Measurements from ENCODE around the gene POLD1. TPM values are rescaled to one million over a fixed set of nuclear protein-coding genes. Genes with fewer than 3 reads are reported as not detected.

Gene POLD1
- total RNA-seq, 6 experiments from 2014 or later, result 21.7 to 37.8 (median 33.7) TPM

DNA sequence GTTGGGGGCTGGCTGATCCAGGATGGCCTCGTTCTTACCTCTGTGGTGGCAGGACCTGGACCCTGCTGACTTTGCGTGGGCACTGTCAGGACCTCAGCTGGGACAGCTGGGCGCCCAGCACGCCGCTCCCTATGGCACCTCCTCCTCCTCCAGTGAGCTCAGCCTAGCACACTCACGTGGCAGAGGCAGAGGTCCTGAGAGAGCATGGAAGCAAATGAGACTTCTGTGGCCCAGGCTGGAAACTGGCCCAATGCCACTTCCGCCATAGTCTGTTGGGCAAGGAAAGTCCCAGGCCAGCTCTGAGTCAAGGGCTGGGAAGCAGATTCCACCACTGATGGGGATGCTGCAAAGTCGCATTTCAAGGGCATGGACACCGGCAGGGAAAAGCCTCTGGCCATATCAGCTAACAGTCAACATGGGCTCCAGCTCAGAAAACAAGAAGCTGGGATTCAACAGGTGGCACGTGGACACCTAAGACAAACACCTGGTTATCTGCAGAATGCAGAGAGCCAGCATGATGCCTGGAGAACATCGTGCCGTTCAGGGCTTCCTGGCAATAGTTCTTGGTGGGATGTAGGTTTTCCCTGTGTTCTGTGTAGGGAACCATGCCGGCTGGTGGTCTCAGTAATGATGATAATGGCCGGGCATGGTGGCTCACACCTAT lies 65.2 kb downstream of the POLD1 start:
- H3K27me3 Mint-ChIP-seq (ENCODE audit: insufficient read depth), result peaks cover 12% of the 10 kb centered on the region
- DNase-seq, result no peak
- H3K4me3 Mint-ChIP-seq, result no peak overlapping the region
- no peaks in the 10 kb centered on the region for H3K4me1 Mint-ChIP-seq (ENCODE audit: low read depth)
- TF ChIP-seq, protein P1, sequence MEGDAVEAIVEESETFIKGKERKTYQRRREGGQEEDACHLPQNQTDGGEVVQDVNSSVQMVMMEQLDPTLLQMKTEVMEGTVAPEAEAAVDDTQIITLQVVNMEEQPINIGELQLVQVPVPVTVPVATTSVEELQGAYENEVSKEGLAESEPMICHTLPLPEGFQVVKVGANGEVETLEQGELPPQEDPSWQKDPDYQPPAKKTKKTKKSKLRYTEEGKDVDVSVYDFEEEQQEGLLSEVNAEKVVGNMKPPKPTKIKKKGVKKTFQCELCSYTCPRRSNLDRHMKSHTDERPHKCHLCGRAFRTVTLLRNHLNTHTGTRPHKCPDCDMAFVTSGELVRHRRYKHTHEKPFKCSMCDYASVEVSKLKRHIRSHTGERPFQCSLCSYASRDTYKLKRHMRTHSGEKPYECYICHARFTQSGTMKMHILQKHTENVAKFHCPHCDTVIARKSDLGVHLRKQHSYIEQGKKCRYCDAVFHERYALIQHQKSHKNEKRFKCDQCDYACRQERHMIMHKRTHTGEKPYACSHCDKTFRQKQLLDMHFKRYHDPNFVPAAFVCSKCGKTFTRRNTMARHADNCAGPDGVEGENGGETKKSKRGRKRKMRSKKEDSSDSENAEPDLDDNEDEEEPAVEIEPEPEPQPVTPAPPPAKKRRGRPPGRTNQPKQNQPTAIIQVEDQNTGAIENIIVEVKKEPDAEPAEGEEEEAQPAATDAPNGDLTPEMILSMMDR (IDR thresholded peaks at IDR 0.05), result no peak
- H3K9me3 Mint-ChIP-seq, result peaks cover 4% of the 10 kb centered on the region; the same call in 1 of the 2 replicates
- no peak overlapping the region for H3K27ac Mint-ChIP-seq
- H3K36me3 Mint-ChIP-seq (ENCODE audit: low read depth), result no peaks in the 10 kb centered on the region

DNA sequence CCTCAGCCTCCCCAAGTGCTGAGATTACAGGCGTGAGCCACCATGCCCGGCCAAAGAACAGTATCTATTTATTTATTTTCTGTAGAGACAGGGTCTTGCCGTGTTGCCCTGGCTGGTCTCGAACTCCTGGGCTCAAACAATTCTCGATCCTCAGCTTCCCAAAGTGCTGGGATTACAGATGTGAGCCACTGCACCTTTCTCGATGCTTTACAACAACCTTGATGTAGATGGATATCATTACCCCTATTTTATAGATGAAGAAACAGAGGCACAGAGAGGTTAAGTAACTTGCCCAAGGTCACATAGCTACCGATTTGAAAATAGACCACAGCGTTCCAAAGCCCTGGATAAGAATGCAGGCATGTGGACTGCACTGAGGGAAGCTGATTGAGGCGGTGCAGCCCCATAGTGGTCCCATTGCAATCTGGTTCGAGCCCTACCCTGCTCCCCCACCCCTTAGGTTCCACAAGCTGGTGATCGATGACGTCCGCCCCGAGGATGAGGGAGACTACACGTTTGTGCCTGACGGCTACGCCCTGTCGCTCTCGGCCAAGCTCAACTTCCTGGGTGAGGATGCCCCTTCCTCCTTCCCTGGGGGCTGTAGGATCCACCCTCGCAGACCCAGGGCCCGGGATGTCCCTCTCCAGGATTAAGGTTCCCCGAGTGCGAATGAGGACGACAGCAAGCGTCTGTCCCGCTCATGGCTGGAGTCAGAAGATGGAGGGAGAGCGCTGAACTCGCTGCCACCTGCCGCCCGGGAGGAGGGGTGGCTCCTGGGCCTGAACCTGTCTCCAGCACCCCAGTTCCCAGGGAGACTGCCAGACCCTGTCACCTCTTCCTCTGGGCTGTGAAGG lies 66.4 kb downstream of the POLD1 start:
- Mint-ChIP-seq H3K4me1 (ENCODE audit: low read depth) (no peaks in the 10 kb centered on the region), H3K27me3 (ENCODE audit: insufficient read depth) (peaks cover 14% of the 10 kb centered on the region), H3K4me3 (no peak overlapping the region), H3K27ac (no peak overlapping the region), H3K9me3 (peaks cover 4% of the 10 kb centered on the region; the same call in 1 of the 2 replicates), H3K36me3 (ENCODE audit: low read depth) (no peaks in the 10 kb centered on the region)
- TF ChIP-seq, protein P1 (IDR thresholded peaks at IDR 0.05), result no peak
- no peak for DNase-seq

DNA sequence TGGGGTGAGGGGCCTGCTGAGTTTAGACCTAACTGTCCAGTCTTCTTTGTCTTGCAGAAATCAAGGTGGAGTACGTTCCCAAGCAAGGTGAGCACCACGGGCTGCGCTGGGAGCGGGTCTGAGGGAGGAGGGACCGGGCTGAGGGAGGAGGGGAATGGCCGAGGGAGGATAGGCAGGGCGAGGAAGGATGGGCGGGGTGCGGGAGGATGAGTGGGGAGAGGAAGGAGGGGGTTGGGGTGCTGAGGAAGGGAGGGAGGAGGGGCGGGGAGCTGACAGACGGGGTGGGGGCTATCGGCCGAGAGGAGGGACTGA lies 67.0 kb downstream of the POLD1 start:
- DNase-seq, result no peak
- Mint-ChIP-seq H3K36me3 (ENCODE audit: low read depth) (no peaks in the 10 kb centered on the region), H3K27me3 (ENCODE audit: insufficient read depth) (peaks cover 13% of the 10 kb centered on the region), H3K4me3 (no peak overlapping the region), H3K4me1 (ENCODE audit: low read depth) (no peaks in the 10 kb centered on the region), H3K27ac (no peak overlapping the region), H3K9me3 (peaks cover 4% of the 10 kb centered on the region; the same call in 1 of the 2 replicates)
- TF ChIP-seq, protein P1 (IDR thresholded peaks at IDR 0.05), result no peak

DNA sequence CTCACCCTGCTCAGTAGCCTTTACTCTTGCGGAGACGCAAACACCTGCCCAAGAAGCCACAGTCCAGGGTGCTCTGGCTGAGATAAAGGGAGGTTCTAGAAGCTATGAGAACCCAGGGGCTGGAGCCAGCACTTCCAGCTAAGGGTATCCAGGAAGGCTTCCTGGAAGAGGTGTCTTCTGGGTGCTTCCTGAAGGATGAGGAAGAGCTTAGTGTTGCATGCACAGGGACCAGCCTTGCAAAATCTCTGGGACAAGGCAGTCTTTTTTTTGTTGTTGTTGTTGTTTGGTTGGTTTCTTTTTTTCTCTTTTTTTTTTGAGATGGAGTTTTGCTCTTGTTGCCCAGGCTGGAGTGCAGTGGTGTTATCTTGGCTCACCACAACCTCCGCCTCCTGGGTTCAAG lies 69.1 kb downstream of the POLD1 start:
- Mint-ChIP-seq H3K9me3 (peaks cover under 1% of the 10 kb centered on the region), H3K4me3 (no peak overlapping the region), H3K36me3 (ENCODE audit: low read depth) (no peaks in the 10 kb centered on the region), H3K27ac (no peak overlapping the region), H3K27me3 (ENCODE audit: insufficient read depth) (peaks cover 25% of the 10 kb centered on the region), H3K4me1 (ENCODE audit: low read depth) (no peaks in the 10 kb centered on the region)
- TF ChIP-seq, protein P1 (IDR thresholded peaks at IDR 0.05), result no peak
- DNase-seq, result no peak

DNA sequence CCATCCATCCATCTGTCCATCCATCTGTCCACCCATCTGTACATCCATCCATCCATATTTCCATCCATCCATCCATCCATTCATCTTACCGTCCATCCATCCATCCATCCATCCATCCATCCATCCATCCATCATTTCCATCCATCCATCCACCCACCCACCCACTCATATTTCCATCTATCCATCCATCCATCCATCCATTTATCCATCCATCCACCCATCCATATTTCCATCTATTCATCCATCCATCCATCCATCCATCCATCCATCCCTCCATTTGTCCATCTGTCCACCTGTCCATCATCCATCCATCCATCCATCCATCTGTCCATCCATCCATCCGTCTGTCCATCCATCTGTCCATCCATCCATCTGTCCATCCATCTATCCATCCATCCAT lies 71.8 kb downstream of the POLD1 start:
- H3K27me3 Mint-ChIP-seq (ENCODE audit: insufficient read depth), result peaks cover 25% of the 10 kb centered on the region
- peaks cover 11% of the 10 kb centered on the region for H3K4me1 Mint-ChIP-seq (ENCODE audit: low read depth)
- H3K36me3 Mint-ChIP-seq (ENCODE audit: low read depth), result no peaks in the 10 kb centered on the region
- H3K9me3 Mint-ChIP-seq, result no peaks in the 10 kb centered on the region; the same call in 1 of the 2 replicates
- TF ChIP-seq, protein P1 (IDR thresholded peaks at IDR 0.05), result no peak
- H3K4me3 Mint-ChIP-seq, result no peak overlapping the region
- H3K27ac Mint-ChIP-seq, result no peak overlapping the region
- no peak for DNase-seq
